ENCODE results near the gene TPI1. TPM values are rescaled to one million over a fixed set of nuclear protein-coding genes. Genes with fewer than 3 reads are reported as not detected.
"Not testable (repeated sequence)": the region's sequence is repeated elsewhere in the genome, so short reads cannot be mapped to it uniquely, and the experiment has no call there.

TPI1 gene
- total RNA-seq, 4 donors from 2014 or later = 189 to 346 (median 282) TPM

DNA sequence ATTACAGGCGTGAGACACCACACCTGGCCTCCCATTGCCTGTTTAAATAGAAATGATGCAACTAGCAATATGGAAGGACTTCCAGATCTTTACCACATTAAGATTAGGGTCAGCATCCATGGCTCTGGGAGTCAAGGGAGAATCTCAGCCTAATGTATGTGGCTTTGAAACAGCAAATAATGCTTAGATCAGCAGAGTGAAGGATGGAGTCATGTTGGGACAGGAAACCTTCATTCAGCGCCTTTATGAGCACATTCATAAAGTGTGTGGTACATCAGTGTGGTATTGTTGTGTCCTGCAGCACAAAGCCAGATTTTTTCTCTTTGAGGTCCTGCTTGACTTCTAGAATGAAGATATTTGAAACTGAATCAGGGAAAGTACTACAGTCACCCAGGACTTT is 21.0 kb downstream of the TPI1 start:
- 71 to 92% methylated on average over 2 of the region's 2 CpGs for WGBS, 2 donors
- H3K4me3 ChIP-seq = no peak overlapping the region
- H3K27me3 ChIP-seq = no peaks in the 10 kb centered on the region
- H3K36me3 ChIP-seq = peaks cover 0 to 25% (median 0%) of the 10 kb centered on the region in 3 donors
- H3K4me1 ChIP-seq = peaks cover 0 to 15% (median 5%) of the 10 kb centered on the region in 4 donors
- H3K27ac ChIP-seq = no peak overlapping the region
- no peak for DNase-seq (ENCODE audit: low spot score in 2 of 2)
- H3K9me3 ChIP-seq = no peaks in the 10 kb centered on the region
- TF ChIP-seq, protein P1, sequence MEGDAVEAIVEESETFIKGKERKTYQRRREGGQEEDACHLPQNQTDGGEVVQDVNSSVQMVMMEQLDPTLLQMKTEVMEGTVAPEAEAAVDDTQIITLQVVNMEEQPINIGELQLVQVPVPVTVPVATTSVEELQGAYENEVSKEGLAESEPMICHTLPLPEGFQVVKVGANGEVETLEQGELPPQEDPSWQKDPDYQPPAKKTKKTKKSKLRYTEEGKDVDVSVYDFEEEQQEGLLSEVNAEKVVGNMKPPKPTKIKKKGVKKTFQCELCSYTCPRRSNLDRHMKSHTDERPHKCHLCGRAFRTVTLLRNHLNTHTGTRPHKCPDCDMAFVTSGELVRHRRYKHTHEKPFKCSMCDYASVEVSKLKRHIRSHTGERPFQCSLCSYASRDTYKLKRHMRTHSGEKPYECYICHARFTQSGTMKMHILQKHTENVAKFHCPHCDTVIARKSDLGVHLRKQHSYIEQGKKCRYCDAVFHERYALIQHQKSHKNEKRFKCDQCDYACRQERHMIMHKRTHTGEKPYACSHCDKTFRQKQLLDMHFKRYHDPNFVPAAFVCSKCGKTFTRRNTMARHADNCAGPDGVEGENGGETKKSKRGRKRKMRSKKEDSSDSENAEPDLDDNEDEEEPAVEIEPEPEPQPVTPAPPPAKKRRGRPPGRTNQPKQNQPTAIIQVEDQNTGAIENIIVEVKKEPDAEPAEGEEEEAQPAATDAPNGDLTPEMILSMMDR (IDR thresholded peaks at IDR 0.05) = no peak
- TF ChIP-seq EP300 (IDR thresholded peaks at IDR 0.05) = no peak
- no peak for TF ChIP-seq POLR2A (IDR thresholded peaks at IDR 0.05)

DNA sequence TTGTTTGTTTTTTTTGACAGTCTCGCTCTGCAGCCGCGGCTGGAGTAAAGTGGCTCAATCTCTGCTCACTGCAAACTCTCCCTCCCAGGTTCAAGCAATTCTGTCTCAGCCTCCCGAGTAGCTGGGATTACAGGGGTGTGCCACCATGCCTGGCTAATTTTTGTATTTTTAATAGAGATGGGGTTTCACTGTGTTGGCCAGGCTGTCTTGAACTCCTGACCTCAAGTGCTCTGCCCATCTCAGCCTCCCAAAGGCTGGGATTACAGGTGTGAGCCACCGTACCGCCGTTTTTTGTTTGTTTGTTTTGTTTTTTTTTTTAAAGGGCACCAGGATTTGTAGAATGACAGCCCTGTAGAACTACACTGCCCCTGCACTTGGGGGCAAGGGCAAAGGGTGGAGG is 21.5 kb downstream of the TPI1 start:
- WGBS, 2 donors = 77 to 80% methylated on average over 7 of the region's 7 CpGs
- peaks cover 0 to 15% (median 5%) of the 10 kb centered on the region in 4 donors for H3K4me1 ChIP-seq
- not testable (repeated sequence) for H3K27ac ChIP-seq; DNase-seq (ENCODE audit: low spot score in 2 of 2); H3K4me3 ChIP-seq; H3K27me3 ChIP-seq; H3K9me3 ChIP-seq
- H3K36me3 ChIP-seq = peaks cover 0 to 21% (median 0%) of the 10 kb centered on the region in 3 donors

DNA sequence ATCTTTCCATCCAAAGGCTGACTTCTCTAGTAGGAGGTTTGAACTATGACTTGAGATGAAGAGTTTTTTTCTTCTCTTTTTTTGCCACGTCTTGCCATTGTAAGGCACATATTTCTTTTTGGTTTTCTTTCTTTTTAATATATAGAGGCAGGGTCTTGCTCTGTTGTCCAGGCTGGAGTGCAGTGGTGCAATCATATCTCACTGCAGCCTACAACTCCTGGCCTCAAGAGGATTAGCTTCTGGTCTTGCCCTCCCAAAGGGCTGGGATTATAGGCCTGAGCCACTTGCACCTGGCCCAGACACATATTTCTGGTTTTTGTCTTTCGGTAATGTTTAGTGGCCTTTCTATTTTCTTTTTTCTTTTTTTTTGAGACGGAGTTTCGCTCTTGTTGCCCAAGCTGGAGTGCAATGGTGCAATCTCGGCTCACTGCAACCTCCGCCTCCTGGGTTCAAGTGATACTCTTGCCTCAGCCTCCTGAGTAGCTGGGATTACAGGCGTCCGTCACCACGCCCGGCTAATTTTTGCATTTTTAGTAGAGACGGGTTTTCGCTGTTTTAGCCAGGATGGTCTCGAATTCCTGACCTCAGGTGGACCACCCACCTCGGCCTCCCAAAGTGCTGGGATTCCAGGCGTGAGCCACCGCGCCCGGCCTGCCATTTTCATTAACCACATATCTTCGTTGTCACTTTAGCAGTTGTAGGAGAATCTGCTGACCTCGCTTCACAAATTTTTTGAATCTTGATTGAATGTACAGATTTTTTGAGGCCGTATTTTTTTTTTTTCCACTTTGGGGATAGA is 22.6 kb downstream of the TPI1 start:
- H3K9me3 ChIP-seq; DNase-seq (ENCODE audit: low spot score in 2 of 2); H3K36me3 ChIP-seq; H3K27me3 ChIP-seq: not testable (repeated sequence)
- WGBS, 2 donors = 90 to 95% methylated on average over 21 of the region's 21 CpGs
- peaks cover 0 to 15% (median 5%) of the 10 kb centered on the region in 4 donors for H3K4me1 ChIP-seq
- H3K27ac ChIP-seq = peak overlapping the region; percentile 64 to 94 (median 87)
- H3K4me3 ChIP-seq = peak overlapping the region in 1 of 4 donors; percentile 56

DNA sequence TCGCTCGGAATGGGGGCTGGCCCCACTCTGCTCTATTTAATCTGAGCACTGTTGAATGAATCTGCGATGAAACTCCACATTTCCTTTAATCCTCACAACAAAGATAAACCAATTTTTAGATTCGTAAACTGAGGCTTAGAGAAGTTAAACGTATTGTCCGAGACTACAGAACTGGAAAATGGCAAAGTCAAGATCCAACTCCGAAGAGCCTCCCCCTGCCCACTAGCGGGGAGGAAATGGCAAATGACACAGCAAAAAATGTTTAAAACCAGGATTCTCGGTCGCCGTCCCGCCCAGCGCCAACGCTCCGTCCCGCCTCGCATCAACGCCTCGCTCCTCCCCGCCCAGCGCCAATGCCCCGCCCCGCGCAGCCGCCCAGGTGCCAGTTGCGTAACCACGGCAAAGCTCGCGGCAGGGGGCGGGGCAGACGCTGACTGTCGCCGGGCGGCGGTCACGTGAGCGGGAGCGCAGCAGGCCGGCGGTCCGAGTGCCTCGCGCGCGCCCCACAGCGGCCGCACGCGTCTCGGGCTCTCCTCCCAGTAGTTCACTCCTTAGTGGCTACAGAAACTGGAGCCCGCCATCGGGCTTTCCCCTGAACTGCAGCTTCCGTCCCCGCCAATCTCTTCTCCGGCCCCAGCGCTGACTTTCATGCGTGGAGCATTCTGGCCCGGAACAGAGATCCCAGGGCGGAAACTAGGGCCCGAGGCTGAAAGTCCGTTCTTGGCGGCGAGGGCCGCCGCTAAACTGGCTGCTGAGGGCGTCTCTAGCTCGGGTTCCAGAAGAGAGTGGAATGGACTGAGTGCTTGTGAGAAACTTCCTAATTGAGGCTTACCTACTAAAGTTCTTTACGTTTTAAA is 23.7 kb downstream of the TPI1 start:
- TF ChIP-seq EP300 (IDR thresholded peaks at IDR 0.05) = peak; percentile 79 to 95
- TF ChIP-seq, protein P1 (IDR thresholded peaks at IDR 0.05) = peak; percentile 94 to 98 (median 95)
- TF ChIP-seq POLR2A (IDR thresholded peaks at IDR 0.05) = peak; percentile 53 to 89
- 2% methylated on average over 41 to 68 of the region's 68 CpGs for WGBS, 2 donors
- peak; percentile 94 to 97 for DNase-seq (ENCODE audit: low spot score in 2 of 2)

DNA sequence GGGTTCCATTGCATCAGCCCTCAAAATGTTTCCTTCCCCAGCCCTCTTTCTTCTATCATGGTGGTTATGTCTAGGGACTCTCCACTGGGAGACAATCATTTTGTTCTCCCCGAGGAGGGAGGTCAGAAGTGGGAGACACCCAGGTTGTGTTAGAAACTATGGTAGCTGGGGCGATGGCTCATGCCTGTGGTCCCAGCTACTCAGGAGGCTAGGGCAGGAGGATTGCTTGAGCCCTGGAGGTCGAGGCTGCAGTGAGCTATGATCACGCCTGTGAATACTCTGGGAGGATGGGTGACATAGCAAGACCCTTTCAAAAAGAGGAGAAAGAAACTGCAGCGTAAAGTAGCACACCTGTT is 24.3 kb downstream of the TPI1 start:
- H3K4me3 ChIP-seq = peak overlapping the region; percentile 34 to 65 (median 60)
- peaks cover 0 to 15% (median 5%) of the 10 kb centered on the region in 4 donors for H3K4me1 ChIP-seq
- WGBS, 2 donors = 77 to 83% methylated on average over 5 of the region's 5 CpGs
- peak overlapping the region; percentile 64 to 97 (median 92) for H3K27ac ChIP-seq
- TF ChIP-seq EP300 (IDR thresholded peaks at IDR 0.05) (no peak), POLR2A (IDR thresholded peaks at IDR 0.05) (no peak)
- TF ChIP-seq, protein P1 (IDR thresholded peaks at IDR 0.05) = no peak
- no peaks in the 10 kb centered on the region for H3K9me3 ChIP-seq
- H3K36me3 ChIP-seq = no peaks in the 10 kb centered on the region
- H3K27me3 ChIP-seq = no peaks in the 10 kb centered on the region
- no peak for DNase-seq (ENCODE audit: low spot score in 2 of 2)

More for the DNA sequence above, 23.7 kb downstream of the TPI1 start:
- Histone ChIP-seq H3K27me3 (no peaks in the 10 kb centered on the region), H3K4me1 (peaks cover 0 to 15% (median 5%) of the 10 kb centered on the region in 4 donors), H3K4me3 (peak overlapping the region; percentile 34 to 65 (median 60)), H3K36me3 (no peaks in the 10 kb centered on the region), H3K9me3 (no peaks in the 10 kb centered on the region), H3K27ac (peak overlapping the region; percentile 64 to 97 (median 92))

DNA sequence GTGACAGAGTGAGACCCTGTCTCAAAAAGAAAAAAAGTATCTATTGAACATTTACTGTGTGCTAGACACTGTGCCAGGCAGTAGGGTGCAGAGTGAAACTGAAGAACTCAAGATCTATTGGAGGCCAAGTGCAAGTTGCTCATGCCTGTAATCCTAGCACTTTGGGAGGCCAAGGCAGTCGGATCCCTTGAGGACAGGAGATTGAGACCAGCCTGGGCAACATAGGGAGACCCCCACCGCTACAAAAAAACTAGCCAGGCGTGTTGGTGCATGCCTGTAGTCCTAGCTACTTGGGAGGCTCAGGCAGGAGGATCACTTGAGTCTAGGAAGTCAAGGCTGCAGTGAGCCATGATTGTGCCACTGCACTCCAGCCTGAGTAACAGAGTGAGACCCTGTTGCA is 25.4 kb downstream of the TPI1 start:
- not testable (repeated sequence) for H3K9me3 ChIP-seq; H3K27ac ChIP-seq; H3K27me3 ChIP-seq; DNase-seq (ENCODE audit: low spot score in 2 of 2); H3K4me3 ChIP-seq; H3K36me3 ChIP-seq
- H3K4me1 ChIP-seq = peaks cover 0 to 15% (median 5%) of the 10 kb centered on the region in 4 donors
- WGBS, 2 donors = 89 to 98% methylated on average over 3 of the region's 3 CpGs
